ENCODE data around the gene ZFYVE28.

The ZFYVE28 gene

GRCh38 chr4:2241003-2241402 is 177.4 kb downstream of the ZFYVE28 start:
- TF ChIP-seq GATA3 (IDR thresholded peaks at IDR 0.05; ENCODE audit: low read depth, low read length) (no peak), GATA2 (IDR thresholded peaks at IDR 0.05; ENCODE audit: low read depth, low read length) (no peak)

- TF ChIP-seq GATA2 (IDR thresholded peaks at IDR 0.05; ENCODE audit: low read depth, low read length) (no peak), GATA3 (IDR thresholded peaks at IDR 0.05; ENCODE audit: low read depth, low read length) (no peak)
Measured at GRCh38 chr4:2236944-2237666, 181.3 kb downstream of the ZFYVE28 start.

GRCh38 chr4:2231082-2231481 is 187.4 kb downstream of the ZFYVE28 start:
- TF ChIP-seq GATA2 (IDR thresholded peaks at IDR 0.05; ENCODE audit: low read depth, low read length) (no peak), GATA3 (IDR thresholded peaks at IDR 0.05; ENCODE audit: low read depth, low read length) (no peak)

- TF ChIP-seq GATA2 (IDR thresholded peaks at IDR 0.05; ENCODE audit: low read depth, low read length): no peak
- no peak for TF ChIP-seq GATA3 (IDR thresholded peaks at IDR 0.05; ENCODE audit: low read depth, low read length)
Measured at GRCh38 chr4:2226261-2226660, 192.2 kb downstream of the ZFYVE28 start.

GRCh38 chr4:2222838-2223237 is 195.6 kb downstream of the ZFYVE28 start:
- no peak for TF ChIP-seq GATA2 (IDR thresholded peaks at IDR 0.05; ENCODE audit: low read depth, low read length)
- TF ChIP-seq GATA3 (IDR thresholded peaks at IDR 0.05; ENCODE audit: low read depth, low read length): no peak

GRCh38 chr4:2220016-2220630 is 198.3 kb downstream of the ZFYVE28 start:
- no peak for TF ChIP-seq GATA3 (IDR thresholded peaks at IDR 0.05; ENCODE audit: low read depth, low read length)
- TF ChIP-seq GATA2 (IDR thresholded peaks at IDR 0.05; ENCODE audit: low read depth, low read length): no peak

All from SH-SY5Y (cell line).